HG03280 (cell line): ENCODE measurements around the gene PRSS21.

Experiments
- ATAC-seq: cut with Tn5 transposase; IDR thresholded peaks from one replicate; pipeline ENCODE4 v1.9.1; 2021; ENCODE audit warnings: mild to moderate bottlenecking, moderate library complexity; ENCODE audit not compliant: unreplicated experiment

The PRSS21 gene

DNA sequence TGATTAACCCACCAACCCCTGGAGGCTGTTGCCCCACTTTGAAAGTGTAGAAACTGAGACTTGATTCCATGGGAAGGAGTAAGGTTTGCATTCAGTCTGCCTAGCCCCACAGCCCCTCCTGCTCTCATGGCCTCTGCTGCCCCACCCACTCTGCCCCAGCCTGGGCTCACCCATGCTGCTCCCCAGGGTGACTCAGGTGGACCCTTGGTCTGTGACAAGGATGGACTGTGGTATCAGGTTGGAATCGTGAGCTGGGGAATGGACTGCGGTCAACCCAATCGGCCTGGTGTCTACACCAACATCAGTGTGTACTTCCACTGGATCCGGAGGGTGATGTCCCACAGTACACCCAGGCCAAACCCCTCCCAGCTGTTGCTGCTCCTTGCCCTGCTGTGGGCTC lies 12.3 kb upstream of the PRSS21 start:
- ATAC-seq = no peak

GRCh38 chr16:2806286-2806685 lies 10.8 kb upstream of the PRSS21 start:
- ATAC-seq = no peak

GRCh38 chr16:2808181-2808580 lies 8.9 kb upstream of the PRSS21 start:
- ATAC-seq = no peak

- no peak for ATAC-seq
These were observed 7.8 kb upstream of the PRSS21 start for GRCh38 chr16:2809149-2809760.

GRCh38 chr16:2810651-2811050 lies 6.4 kb upstream of the PRSS21 start:
- ATAC-seq = no peak

DNA sequence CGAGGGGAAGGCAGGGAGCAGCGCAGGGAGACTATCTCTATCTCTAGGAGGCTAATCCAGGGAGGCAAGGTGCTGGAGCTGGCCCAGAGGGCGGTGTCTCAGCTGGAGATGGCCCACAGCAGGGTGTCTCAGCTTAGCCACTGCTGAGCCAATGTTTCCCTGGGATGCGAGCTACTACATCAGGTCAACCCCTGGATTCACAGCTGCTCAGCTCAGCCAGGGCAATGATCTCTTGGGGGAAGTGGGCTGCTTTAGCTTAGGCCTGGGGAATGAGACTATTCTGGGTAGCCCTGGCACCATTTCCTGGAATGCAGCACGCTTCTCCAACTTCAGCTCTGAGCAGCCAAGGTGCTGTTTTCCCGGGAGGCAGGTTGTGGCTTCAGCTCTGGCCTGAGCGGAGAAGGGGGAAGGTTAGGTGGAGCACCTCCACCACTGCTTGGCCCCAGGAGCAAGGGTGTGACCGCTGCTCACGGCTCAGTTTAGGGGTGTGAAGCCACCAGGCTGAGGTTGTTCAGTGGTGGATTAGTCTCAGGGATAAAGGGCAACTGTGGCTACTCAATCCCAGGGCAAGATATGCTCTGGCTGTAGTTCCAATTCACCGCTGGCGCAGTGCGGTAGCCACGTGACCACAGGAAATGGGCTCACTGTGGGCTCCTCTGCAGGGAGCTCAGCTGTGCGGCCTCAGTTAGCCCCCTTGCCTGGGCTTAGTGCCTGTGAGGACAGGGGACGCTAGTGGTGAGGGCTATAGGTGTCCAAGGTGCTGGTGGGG lies 5.2 kb upstream of the PRSS21 start:
- no peak for ATAC-seq

DNA sequence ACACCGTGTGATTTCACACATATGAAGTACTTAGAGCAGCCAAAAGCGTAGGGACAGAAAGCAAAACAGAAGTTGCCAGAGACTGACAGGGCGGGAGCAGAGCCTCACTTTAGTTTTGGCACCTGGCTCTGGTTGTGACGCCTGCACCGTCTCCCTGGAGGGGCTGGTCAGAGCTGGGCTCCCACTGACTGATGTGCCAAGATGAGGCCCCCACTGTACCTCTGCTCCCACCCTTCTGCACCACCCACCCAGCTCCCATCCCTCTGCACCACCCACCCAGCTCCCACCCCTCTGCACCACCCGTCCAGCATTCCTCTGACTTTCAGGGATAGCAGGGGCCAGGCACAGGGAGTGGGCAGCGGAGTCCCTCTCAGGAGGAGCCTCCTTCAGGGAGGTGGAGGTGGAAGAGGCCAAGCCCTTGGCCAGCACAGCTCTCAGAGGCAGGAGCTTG lies 3.2 kb upstream of the PRSS21 start:
- no peak for ATAC-seq

DNA sequence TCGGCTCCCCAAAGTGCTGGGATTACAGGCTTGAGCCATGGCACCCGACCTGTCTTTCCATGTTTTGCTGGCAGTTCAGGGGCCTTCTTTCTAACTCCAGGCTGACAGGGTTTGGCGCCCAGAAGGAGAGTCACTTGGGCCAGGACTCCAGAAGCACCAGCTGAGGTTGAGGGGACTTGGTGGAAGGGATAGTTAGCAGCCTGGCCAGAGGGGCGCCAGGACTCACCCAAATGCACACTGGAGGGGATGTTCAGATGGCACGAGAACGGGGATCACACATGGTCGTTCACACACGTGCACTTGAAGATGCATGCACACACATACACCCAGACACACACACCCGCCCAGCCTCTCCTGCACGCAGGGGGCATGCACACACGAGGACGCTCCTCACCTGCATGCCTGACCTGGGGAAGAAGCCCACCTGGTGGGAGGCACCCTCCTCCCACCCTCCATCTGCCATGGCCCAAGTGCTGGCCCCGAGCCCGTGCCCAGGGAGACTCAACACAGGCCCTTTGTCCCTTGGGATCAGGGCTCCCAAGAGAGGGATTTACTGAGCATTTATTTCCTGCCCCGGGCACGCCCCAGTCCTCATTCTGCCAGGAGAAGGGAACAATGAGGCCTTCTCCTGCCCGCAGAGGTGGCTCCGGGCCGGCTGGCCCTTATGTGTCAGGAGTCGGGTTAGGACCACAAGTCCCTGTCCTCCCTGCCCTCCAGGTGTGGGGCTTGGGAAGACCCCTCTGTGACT lies 2.3 kb upstream of the PRSS21 start:
- no peak for ATAC-seq

DNA sequence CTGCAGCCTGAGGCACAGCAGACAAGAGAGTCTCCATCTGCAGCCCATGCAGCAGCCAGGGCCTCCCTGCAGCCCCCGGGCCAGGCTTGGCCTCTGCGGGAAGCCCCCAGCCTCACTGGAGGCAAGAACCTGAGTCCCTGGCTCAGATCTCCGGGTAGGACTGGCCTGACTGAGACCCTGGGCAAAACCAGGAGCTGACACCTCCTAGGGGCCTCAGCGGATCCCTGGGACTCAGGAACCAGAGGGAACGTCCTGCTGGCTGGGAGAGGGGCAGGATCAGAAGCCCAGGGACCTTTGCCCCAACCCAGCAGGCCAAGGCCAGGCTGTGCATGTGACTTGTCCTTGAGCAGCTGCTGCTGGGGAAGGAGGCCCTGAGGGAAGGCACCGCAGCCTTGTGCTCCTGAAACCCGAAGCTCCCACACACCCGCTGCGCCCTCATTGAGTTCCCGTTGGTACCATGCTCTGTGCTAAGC lies 1.7 kb upstream of the PRSS21 start:
- no peak for ATAC-seq

DNA sequence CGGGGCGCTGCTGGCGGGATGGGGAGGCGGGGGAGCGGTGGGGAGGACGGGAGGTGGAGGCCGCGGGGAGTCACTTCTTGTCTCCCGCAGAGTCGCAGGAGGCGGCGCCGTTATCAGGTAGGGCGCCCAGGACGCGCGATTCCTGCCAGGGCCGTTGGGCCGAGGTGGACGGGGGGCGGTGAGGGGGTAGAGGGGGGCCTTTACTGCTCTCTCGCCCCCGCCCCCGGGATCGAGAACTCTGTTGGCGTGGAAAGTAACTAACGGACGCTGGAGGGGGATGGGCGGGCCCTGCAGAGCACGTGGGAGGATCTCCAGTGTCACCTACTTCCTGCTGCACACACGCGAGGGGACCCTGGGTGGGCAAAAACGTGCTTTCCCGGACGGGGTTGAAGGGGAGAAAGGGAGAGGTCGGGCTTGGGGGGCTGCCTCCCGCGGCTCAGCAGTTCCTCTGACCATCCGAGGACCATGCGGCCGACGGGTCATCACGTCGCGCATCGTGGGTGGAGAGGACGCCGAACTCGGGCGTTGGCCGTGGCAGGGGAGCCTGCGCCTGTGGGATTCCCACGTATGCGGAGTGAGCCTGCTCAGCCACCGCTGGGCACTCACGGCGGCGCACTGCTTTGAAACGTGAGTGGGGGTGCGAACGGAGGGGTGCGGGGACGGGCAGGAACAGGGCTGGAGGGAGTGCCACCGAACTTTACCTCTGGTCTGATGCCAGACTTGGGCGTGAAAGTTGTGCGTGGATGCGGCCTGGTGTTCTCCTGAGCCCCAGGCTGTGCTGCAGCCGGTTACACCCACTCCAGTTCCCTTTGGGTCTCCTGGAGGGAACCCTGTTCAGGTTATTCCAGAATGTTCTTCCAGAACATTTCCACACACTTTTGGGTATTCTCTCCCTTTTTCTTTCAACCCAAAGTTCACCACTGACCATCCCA lies 569 bp downstream of the PRSS21 start:
- no peak for ATAC-seq

DNA sequence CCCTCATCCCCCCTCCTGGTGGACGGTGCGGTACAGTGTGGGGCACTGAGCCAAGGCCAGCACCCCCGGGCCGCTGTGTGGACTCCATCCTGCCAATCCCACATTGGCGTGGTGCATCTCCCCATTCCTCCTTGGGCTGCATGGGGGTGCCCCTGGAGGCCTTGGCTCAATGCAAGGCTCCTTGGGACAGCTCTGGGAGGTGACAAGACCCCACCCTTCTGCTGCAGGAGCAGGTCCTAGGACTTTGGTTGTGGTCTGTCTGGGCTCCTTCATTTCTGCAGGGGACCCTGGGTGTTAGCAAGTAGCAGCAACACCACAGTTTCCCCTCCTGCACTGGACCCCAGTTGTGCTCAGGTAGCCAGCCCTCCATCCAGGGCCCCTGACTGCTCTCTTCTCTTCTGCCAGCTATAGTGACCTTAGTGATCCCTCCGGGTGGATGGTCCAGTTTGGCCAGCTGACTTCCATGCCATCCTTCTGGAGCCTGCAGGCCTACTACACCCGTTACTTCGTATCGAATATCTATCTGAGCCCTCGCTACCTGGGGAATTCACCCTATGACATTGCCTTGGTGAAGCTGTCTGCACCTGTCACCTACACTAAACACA lies 1.3 kb downstream of the PRSS21 start:
- no peak for ATAC-seq

DNA sequence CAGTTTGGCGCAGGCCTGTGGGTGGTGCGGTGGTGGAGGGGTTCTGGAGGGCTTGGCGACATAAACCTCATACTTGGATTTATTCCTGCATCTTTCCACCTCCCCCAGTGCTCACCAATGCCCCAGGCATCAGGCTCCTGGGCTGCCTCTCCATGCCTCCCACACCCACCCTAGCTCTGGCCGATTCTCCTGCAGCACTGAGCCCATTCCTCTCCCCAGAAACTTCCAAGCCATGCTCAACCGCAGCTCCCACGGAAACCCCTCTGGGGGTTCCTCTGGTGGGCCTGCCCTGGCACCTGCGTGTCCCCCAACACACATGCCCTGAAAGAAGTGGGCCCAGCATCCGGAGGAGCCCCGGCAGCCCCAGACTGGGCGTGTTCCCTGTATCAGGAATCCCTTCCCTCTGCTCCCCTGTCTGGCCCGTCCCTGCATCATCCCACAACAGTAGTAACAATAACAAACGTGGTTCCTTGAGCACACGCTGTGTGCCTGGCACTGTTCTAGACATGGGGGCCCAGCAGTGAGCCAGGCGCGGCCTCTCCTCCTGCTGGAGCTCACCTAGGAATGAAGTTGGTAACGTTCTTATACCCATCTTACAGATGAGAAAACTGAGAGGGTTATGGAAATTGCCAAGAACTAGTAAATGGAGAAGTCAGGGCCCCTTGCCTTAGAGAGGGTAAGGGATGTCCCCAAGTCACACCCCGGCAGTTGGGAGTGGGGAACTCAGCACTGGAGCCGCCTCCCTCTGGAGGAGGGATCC lies 2.3 kb downstream of the PRSS21 start:
- ATAC-seq = no peak

DNA sequence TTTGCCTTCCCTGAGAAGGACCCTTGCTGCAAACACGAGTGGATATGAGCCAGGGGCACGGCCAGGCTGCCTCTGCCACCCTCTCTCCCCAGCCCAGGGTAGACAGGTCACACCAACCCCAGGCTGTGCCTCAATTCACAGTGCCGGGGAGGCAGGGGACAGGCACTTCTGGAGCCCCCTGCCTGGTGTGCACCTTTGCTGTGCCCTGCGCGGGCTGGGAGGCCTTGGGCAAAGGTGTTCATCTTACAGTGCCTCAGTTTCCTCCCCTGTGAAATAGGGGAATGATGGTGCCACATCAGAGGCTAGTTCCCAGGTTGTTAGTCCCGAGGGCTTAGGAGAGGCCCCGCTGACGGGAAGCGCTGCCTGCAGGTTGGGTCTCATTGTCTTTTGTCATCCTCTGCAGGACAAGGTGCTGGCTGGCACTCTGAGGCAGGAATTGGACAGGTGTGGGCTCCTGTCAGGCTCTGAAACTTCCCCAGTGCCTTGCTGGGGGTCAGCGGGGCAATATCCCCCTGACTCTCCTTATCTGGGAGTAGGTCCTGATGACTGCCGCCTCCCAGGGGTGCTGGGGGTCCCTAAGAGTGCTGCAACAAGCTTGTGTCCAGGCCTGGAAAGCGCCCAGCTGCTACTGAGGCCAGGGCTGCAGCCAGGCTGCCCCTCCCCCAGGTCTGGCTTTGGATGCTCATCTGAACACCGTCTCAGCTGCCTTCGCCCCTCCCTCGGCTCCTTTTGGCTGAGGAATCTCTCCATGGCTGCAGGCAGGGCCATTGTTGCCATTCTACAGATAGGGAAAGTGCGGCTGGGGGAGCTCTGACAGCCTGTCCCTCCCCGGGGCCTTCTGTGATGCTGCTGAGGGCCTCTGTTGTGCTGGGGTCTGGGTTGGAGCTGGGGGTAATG lies 3.1 kb downstream of the PRSS21 start:
- no peak for ATAC-seq

GRCh38 chr16:2820836-2821486 lies 3.9 kb downstream of the PRSS21 start:
- ATAC-seq = no peak

DNA sequence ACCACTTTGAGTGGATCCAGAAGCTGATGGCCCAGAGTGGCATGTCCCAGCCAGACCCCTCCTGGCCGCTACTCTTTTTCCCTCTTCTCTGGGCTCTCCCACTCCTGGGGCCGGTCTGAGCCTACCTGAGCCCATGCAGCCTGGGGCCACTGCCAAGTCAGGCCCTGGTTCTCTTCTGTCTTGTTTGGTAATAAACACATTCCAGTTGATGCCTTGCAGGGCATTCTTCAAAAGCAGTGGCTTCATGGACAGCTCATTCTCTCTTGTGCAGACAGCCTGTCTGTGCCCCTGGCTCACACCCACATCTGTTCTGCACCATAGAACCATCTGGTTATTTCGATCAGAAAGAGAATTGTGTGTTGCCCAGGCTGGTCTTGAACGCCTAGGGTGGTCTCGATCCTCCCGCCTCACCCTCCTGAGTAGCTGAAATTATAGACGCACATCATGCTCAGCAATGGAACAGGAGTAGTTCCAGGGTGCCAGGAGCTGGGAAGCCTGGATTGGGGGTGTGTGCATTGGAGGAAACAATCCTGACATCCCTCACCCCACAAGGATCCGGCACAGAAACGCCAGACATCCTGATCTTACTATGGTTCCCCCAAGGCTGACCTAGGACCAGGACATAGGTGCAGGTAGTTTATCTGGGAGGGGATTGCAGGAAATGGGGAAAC lies 4.6 kb downstream of the PRSS21 start:
- ATAC-seq = no peak

GRCh38 chr16:2822158-2822495 lies 5.1 kb downstream of the PRSS21 start:
- ATAC-seq = no peak

- ATAC-seq = no peak
These were observed 5.5 kb downstream of the PRSS21 start for GRCh38 chr16:2822496-2822895.

DNA sequence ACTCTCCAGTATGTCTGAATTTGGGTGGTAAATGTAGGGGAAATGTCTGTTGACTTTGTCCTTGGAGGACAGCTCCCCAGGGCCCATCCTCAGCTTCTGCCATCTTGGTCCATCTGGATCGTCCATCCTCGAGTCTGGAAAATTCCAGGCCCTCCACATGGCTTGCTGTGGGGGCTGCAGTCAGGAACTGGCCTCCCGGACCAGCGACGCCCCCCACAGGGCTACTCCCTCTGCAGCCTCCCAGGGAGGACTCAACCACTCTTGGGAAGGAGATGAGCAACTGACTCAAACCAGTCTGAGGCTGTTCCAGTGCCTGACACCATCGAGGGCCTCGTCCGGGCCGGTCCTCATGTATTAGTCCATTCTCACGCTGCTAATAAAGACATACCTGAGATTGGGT lies 7.6 kb downstream of the PRSS21 start:
- no peak for ATAC-seq
